Activated B cell treated with CpG ODN at 0.5 μM for 24 hours (primary cell): ENCODE data around the gene NXN. TPM values are rescaled to one million over a fixed set of nuclear protein-coding genes. Genes with fewer than 3 reads are reported as not detected.

Experiments used
- ATAC-seq: fragments of 200-7000 bp; cut with Tn5 transposase; one replicate; pipeline ENCODE4 v1.10.0; 2021; ENCODE audit warnings: low read depth, mild to moderate bottlenecking, moderate library complexity
- CTCF ChIA-PET: fragments of 350-600 bp; sonication (Branson Sonifier 250); formaldehyde crosslinking; loops from one replicate; lab custom pipeline; 2021; ENCODE audit warnings: antibody characterized with exemption; lab: Charles Lee
- POLR2A ChIA-PET: fragments of 350-600 bp; sonication (Branson Sonifier 250); formaldehyde crosslinking; loops from one replicate; lab custom pipeline; 2021; ENCODE audit warnings: antibody characterized with exemption; lab: Charles Lee
- DNase-seq: peaks from one replicate; pipeline ENCODE4 v3.0.0; 2022
- H3K27ac Mint-ChIP-seq: one replicate; pipeline ENCODE4 v1.8.0; 2020; ENCODE audit warnings: mixed read lengths
- H3K27me3 Mint-ChIP-seq: one replicate; pipeline ENCODE4 v1.8.0; 2021; ENCODE audit warnings: mixed read lengths
- H3K36me3 Mint-ChIP-seq: one replicate; pipeline ENCODE4 v1.8.0; 2021; ENCODE audit warnings: low read depth, mixed read lengths
- H3K4me1 Mint-ChIP-seq: one replicate; pipeline ENCODE4 v1.8.0; 2021; ENCODE audit warnings: mixed read lengths
- H3K4me3 Mint-ChIP-seq: one replicate; pipeline ENCODE4 v1.8.0; 2020; ENCODE audit warnings: mild to moderate bottlenecking, mixed read lengths
- H3K9me3 Mint-ChIP-seq: one replicate; pipeline ENCODE4 v1.8.0; 2020; ENCODE audit warnings: mixed read lengths
- intact Hi-C: fragments of 100-400 bp; cut with micrococcal nuclease; formaldehyde crosslinking; loops from one replicate; pipeline ENCODE4 v1.15.1; 2024
- total RNA-seq: library from RNA; stranded (reverse); gene quantifications from 2 replicates; pipeline ENCODE4 v1.2.3, GENCODE V29; 2022
- TF ChIP-seq, protein P1 (sequence below): fragments of 200-600 bp; IDR thresholded peaks from one replicate; pipeline ENCODE4 v1.8.0; 2022; ENCODE audit warnings: antibody characterized with exemption, mild to moderate bottlenecking

Gene NXN
- total RNA-seq, 1 donor from 2014 or later = 0.22 TPM

DNA sequence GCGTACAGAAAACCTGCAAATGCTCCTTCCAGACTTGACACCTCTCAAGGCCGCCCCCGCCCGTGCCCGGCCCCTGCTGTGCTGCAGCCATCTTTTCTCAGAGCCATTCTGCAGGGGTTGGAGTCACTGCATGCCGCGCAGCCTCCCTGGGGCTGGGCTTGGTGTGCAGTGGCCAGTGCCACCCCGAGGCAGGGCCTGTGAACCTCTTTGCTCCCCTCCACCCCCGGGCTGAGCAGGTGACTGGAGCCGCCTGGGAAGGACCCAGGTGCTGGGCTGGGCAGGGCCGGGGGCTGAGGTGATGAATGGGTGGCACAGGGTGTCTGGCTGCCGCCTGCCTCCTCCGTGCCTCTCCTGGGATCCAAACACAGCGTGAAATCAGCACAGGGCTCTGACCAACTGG is 177.1 kb downstream of the NXN start:
- CTCF ChIA-PET = no interaction called here

GRCh38 chr17:801660-802059 is 177.9 kb downstream of the NXN start:
- POLR2A ChIA-PET = no interaction called here
- no peaks in the 10 kb centered on the region for H3K9me3 Mint-ChIP-seq
- intact Hi-C loops = no loop called here
- H3K27me3 Mint-ChIP-seq = no peaks in the 10 kb centered on the region
- TF ChIP-seq, protein P1, sequence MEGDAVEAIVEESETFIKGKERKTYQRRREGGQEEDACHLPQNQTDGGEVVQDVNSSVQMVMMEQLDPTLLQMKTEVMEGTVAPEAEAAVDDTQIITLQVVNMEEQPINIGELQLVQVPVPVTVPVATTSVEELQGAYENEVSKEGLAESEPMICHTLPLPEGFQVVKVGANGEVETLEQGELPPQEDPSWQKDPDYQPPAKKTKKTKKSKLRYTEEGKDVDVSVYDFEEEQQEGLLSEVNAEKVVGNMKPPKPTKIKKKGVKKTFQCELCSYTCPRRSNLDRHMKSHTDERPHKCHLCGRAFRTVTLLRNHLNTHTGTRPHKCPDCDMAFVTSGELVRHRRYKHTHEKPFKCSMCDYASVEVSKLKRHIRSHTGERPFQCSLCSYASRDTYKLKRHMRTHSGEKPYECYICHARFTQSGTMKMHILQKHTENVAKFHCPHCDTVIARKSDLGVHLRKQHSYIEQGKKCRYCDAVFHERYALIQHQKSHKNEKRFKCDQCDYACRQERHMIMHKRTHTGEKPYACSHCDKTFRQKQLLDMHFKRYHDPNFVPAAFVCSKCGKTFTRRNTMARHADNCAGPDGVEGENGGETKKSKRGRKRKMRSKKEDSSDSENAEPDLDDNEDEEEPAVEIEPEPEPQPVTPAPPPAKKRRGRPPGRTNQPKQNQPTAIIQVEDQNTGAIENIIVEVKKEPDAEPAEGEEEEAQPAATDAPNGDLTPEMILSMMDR = no peak
- CTCF ChIA-PET = no interaction called here
- no peaks in the 10 kb centered on the region for H3K4me1 Mint-ChIP-seq
- ATAC-seq = no peak
- no peak overlapping the region for H3K4me3 Mint-ChIP-seq
- no peak overlapping the region for H3K27ac Mint-ChIP-seq
- no peaks in the 10 kb centered on the region for H3K36me3 Mint-ChIP-seq
- DNase-seq = no peak

More for the DNA sequence above, 177.1 kb downstream of the NXN start:
- H3K4me1 Mint-ChIP-seq = no peaks in the 10 kb centered on the region
- no peak for ATAC-seq
- H3K36me3 Mint-ChIP-seq = no peaks in the 10 kb centered on the region
- no peaks in the 10 kb centered on the region for H3K9me3 Mint-ChIP-seq
- no peak for DNase-seq
- H3K27me3 Mint-ChIP-seq = no peaks in the 10 kb centered on the region
- POLR2A ChIA-PET = no interaction called here
- no peak overlapping the region for H3K4me3 Mint-ChIP-seq
- intact Hi-C loops = no loop called here
- H3K27ac Mint-ChIP-seq = no peak overlapping the region
- TF ChIP-seq, protein P1 = no peak

- no peak overlapping the region for H3K4me3 Mint-ChIP-seq
- TF ChIP-seq, protein P1 = no peak
- no peaks in the 10 kb centered on the region for H3K9me3 Mint-ChIP-seq
- POLR2A ChIA-PET = no interaction called here
- CTCF ChIA-PET = no interaction called here
- intact Hi-C loops = no loop called here
- no peak for ATAC-seq
- H3K27ac Mint-ChIP-seq = no peak overlapping the region
- no peaks in the 10 kb centered on the region for H3K27me3 Mint-ChIP-seq
- no peaks in the 10 kb centered on the region for H3K36me3 Mint-ChIP-seq
- H3K4me1 Mint-ChIP-seq = no peaks in the 10 kb centered on the region
- no peak for DNase-seq
These were observed 178.9 kb downstream of the NXN start for GRCh38 chr17:800446-801242.

DNA sequence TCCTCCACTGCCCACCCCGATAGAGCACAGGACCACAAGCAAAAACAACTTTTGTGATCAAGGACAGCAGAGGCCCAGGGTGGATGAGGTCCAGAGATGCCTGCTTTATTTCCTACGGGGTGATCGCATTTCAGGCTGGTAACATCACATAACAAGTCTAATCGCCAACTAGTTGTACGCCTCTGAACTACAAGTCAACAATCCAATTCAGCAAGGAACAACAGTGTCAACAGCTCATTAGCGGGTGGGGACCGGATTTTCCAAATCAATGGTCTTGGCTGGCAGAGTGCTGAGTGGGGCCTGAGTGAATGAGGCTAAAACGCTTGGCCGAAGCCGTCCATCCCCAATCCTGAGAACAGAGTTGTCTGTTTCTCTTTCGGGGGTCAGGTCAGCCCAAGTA is 180.3 kb downstream of the NXN start:
- no peak for ATAC-seq
- ChIA-PET POLR2A (no interaction called here), CTCF (no interaction called here)
- H3K4me3 Mint-ChIP-seq = no peak overlapping the region
- peaks cover 2% of the 10 kb centered on the region for H3K36me3 Mint-ChIP-seq
- no peak for DNase-seq
- TF ChIP-seq, protein P1 = no peak
- no peak overlapping the region for H3K27ac Mint-ChIP-seq
- H3K4me1 Mint-ChIP-seq = peaks cover 7% of the 10 kb centered on the region
- intact Hi-C loops = no loop called here
- H3K27me3 Mint-ChIP-seq = no peaks in the 10 kb centered on the region
- H3K9me3 Mint-ChIP-seq = no peaks in the 10 kb centered on the region

DNA sequence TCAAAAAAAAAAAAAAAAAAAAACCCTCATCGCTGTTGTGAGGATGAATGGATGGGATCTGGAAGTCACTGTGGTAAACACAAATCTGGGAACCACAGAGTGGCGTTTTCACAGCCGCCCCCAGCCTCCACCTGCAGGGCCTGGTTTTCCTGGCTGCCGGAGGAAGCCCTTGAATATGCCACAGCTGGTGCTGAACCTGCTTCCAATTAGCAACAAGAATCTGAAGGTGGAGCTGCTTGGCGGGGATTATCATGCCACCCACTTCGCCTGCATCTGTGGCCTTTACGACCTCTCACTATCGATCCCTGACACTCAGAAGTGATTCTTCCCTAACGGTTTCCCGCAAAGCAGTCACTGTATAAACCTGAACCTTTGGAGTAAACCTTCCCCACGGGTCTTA is 181.3 kb downstream of the NXN start:
- H3K36me3 Mint-ChIP-seq = peaks cover 5% of the 10 kb centered on the region
- no peak overlapping the region for H3K27ac Mint-ChIP-seq
- DNase-seq = no peak
- peaks cover 7% of the 10 kb centered on the region for H3K4me1 Mint-ChIP-seq
- CTCF ChIA-PET = no interaction called here
- H3K4me3 Mint-ChIP-seq = no peak overlapping the region
- POLR2A ChIA-PET = no interaction called here
- no peaks in the 10 kb centered on the region for H3K9me3 Mint-ChIP-seq
- TF ChIP-seq, protein P1 = no peak
- intact Hi-C loops = no loop called here
- ATAC-seq = no peak
- H3K27me3 Mint-ChIP-seq = no peaks in the 10 kb centered on the region
